Fibroblast of lung (primary cell): ENCODE data around the gene ACO1.

Source experiments
- CTCF ChIP-seq, 2 donors: IDR thresholded peaks in 1 of 2; conservative IDR thresholded peaks in 1 of 2; 1 replicate in 1 of 2; 2 replicates in 1 of 2; pipeline ENCODE4 v1.5.1; 2011 to 2012; ENCODE audit warnings: low read length in 2 of 2, control low read depth in 1 of 2, inconsistent platforms in 1 of 2, low read depth in 1 of 2, mild to moderate bottlenecking in 1 of 2
- EZH2 ChIP-seq: IDR thresholded peaks from 2 replicates; pipeline ENCODE4 v1.5.1; 2012; ENCODE audit warnings: low read length, control low read depth, mild to moderate bottlenecking; ENCODE audit errors: missing control alignments

DNA sequence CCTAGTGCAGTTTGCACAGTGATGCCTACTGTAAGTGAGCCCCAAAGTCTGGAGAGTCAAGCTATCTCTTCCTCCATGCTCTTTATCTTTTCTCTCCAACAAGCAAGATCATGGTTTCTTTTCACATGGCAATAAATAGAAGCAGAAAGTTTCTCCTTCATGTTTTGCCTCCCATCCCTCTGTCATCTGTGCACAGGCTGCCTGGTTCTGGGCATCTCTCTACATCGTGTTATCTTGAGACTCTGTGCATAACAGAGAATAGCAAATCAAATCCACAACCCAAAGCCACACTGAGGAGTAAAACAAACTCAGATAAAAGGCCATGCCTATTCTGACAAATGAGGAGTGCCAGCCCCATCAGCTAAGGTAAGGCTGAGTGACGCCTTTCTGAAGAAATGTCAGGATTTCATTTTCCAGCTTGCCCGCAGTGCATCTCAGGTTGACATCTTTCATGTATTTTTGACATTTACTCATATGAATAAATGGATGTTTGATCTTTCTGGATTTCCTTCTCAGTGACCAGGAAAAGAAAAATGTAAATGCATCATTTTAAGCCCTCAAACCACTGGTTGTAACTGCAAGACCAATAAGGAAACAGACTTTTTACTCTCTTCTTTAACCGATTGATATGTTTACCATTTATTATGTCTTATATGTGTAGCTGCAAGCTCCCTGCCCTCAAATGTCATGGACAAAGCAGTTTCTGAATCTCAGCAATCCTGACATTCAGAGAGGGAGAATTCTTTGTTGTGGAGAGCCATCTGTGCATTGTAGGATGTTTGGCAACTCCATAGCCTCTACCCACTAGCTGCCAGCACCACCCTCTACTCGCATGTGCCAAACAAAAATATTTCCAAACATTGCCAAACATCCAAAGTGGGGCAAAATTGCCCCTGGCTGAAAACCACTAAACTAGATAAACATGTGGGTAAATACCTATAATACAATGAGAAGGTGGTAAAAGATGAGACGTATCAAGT is 49.2 kb upstream of the ACO1 start:
- TF ChIP-seq CTCF (conservative IDR thresholded peaks at IDR 0.05 in 1 of 2, IDR thresholded peaks at IDR 0.05 in 1 of 2; ENCODE audit: low read depth in 1 of 2, low read length in 2 of 2) = no peak
- TF ChIP-seq EZH2 = no peak
